ENCODE data around the gene PLAAT3. TPM values are rescaled to one million over a fixed set of nuclear protein-coding genes. Genes with fewer than 3 reads are reported as not detected.
A peak's percentile ranks its signal among the peaks of the same experiment; 100 is the strongest.
"Not testable (repeated sequence)": the region's sequence is repeated elsewhere in the genome, so short reads cannot be mapped to it uniquely, and the experiment has no call there.

The PLAAT3 gene
- total and polyA plus RNA-seq, 7 donors = 50.0 to 115 (median 82.3) TPM

- WGBS, 3 donors = 97% methylated on average over 3 of the region's 3 CpGs
- no peak for DNase-seq
- Histone ChIP-seq H3K4me1 (no peaks in the 10 kb centered on the region), H3K27me3 (ENCODE audit: insufficient read depth in 3 of 3, low read length in 2 of 3) (no peaks in the 10 kb centered on the region), H3K27ac (no peak overlapping the region), H3K9me3 (no peaks in the 10 kb centered on the region), H3K36me3 (ENCODE audit: insufficient read depth in 1 of 2, low read depth in 1 of 2) (peaks cover 0 to 95% of the 10 kb centered on the region in 2 donors), H3K4me3 (no peak overlapping the region)
- TF ChIP-seq CTCF (IDR thresholded peaks at IDR 0.05) = no peak
- intact Hi-C loops (cut with DNase I) = no loop called here
- ATAC-seq = no peak
Observed at GRCh38 chr11:63643205-63643604, 29.0 kb upstream of the PLAAT3 start.

- ATAC-seq = peak in 1 of 4 donors; percentile 48
- DNase-seq = no peak
- intact Hi-C loops (cut with DNase I) = no loop called here
- no peak overlapping the region for H3K27ac ChIP-seq
- H3K4me1 ChIP-seq = no peaks in the 10 kb centered on the region
- no peak overlapping the region for H3K4me3 ChIP-seq
- H3K36me3 ChIP-seq (ENCODE audit: insufficient read depth in 1 of 2, low read depth in 1 of 2) = peaks cover 0 to 94% of the 10 kb centered on the region in 2 donors
- H3K27me3 ChIP-seq (ENCODE audit: insufficient read depth in 3 of 3, low read length in 2 of 3) = no peaks in the 10 kb centered on the region
- H3K9me3 ChIP-seq = no peaks in the 10 kb centered on the region
- no peak for TF ChIP-seq CTCF (IDR thresholded peaks at IDR 0.05)
Observed at GRCh38 chr11:63641727-63642126, 27.5 kb upstream of the PLAAT3 start.

GRCh38 chr11:63639199-63639832, 25.1 kb upstream of the PLAAT3 start:
- WGBS, 3 donors = 71 to 84% (median 80%) methylated on average over 3 of the region's 3 CpGs
- Histone ChIP-seq H3K36me3 (ENCODE audit: insufficient read depth in 1 of 2, low read depth in 1 of 2) (peaks cover 2 to 93% of the 10 kb centered on the region in 2 donors), H3K27ac (no peak overlapping the region), H3K27me3 (ENCODE audit: insufficient read depth in 3 of 3, low read length in 2 of 3) (no peaks in the 10 kb centered on the region), H3K4me1 (no peaks in the 10 kb centered on the region), H3K9me3 (no peaks in the 10 kb centered on the region), H3K4me3 (no peak overlapping the region)
- peak in 1 of 4 donors; percentile 17 for ATAC-seq
- intact Hi-C loops (cut with DNase I) = loop anchor here in 1 of 2 donors (5.0 kb wide), 1 partner anchor 98 kb away; no protein-coding TSS in a partner anchor
- peak; percentile 47 for TF ChIP-seq CTCF (IDR thresholded peaks at IDR 0.05)
- DNase-seq = no peak

GRCh38 chr11:63638436-63638835, 24.2 kb upstream of the PLAAT3 start:
- not testable (repeated sequence) for DNase-seq; ATAC-seq; H3K27me3 ChIP-seq (ENCODE audit: insufficient read depth in 3 of 3, low read length in 2 of 3); H3K9me3 ChIP-seq; H3K27ac ChIP-seq; H3K4me1 ChIP-seq; H3K4me3 ChIP-seq
- WGBS, 3 donors = 93 to 95% (median 93%) methylated on average over 8 of the region's 8 CpGs
- H3K36me3 ChIP-seq (ENCODE audit: insufficient read depth in 1 of 2, low read depth in 1 of 2) = peaks cover 2 to 93% of the 10 kb centered on the region in 2 donors
- intact Hi-C loops (cut with DNase I) = loop anchor here in 1 of 2 donors (5.0 kb wide), 1 partner anchor 99 kb away; no protein-coding TSS in a partner anchor

- Histone ChIP-seq H3K27me3 (ENCODE audit: insufficient read depth in 3 of 3, low read length in 2 of 3) (no peaks in the 10 kb centered on the region), H3K9me3 (no peaks in the 10 kb centered on the region), H3K4me3 (no peak overlapping the region), H3K27ac (no peak overlapping the region), H3K4me1 (no peaks in the 10 kb centered on the region), H3K36me3 (ENCODE audit: insufficient read depth in 1 of 2, low read depth in 1 of 2) (peaks cover 3 to 93% of the 10 kb centered on the region in 2 donors)
- intact Hi-C loops (cut with DNase I) = loop anchor here (2.0 to 5.0 kb wide), 2 partner anchors 101 to 157 kb away; no protein-coding TSS in a partner anchor
- ATAC-seq (peak; percentile 66 to 86 (median 78)), DNase-seq (peak; percentile 30 to 58)
- TF ChIP-seq CTCF (IDR thresholded peaks at IDR 0.05) = peak; percentile 83
- WGBS, 3 donors = 67 to 72% (median 70%) methylated on average over 10 of the region's 10 CpGs
Observed at GRCh38 chr11:63635762-63636465, 21.7 kb upstream of the PLAAT3 start.

All from psoas muscle (tissue), 8 donors.